Hepatocyte (in vitro differentiated cells): ENCODE measurements around the gene CARMIL1. TPM values are rescaled to one million over a fixed set of nuclear protein-coding genes. Genes with fewer than 3 reads are reported as not detected.

Experiments used
- DNase-seq: peaks from one replicate; pipeline ENCODE4 v3.0.0-alpha.2; 2016; ENCODE audit warnings: low spot score
- H2AFZ ChIP-seq: fragments of 200-600 bp; sonication (generic); 2 replicates; pipeline ENCODE4 v1.6.0; 2016; ENCODE audit warnings: antibody characterized with exemption, mild to moderate bottlenecking
- H3K27ac ChIP-seq: fragments of 200-600 bp; sonication (generic); 2 replicates; pipeline ENCODE4 v1.5.1; 2016; ENCODE audit warnings: mild to moderate bottlenecking
- H3K27me3 ChIP-seq: fragments of 200-600 bp; sonication (generic); 2 replicates; pipeline ENCODE4 v1.6.1; 2016
- H3K36me3 ChIP-seq: fragments of 200-600 bp; sonication (generic); replicated peaks from 2 replicates; pipeline ENCODE4 v1.5.1; 2016; ENCODE audit warnings: low read depth; ENCODE audit not compliant: insufficient read depth
- H3K4me1 ChIP-seq: fragments of 200-600 bp; sonication (generic); 2 replicates; pipeline ENCODE4 v1.5.1; 2016; ENCODE audit warnings: mild to moderate bottlenecking, moderate library complexity; ENCODE audit not compliant: insufficient read depth
- H3K4me2 ChIP-seq: fragments of 200-600 bp; sonication (generic); 2 replicates; pipeline ENCODE4 v1.6.0; 2016
- H3K4me3 ChIP-seq: fragments of 200-600 bp; sonication (generic); 2 replicates; pipeline ENCODE4 v1.5.1; 2016; ENCODE audit warnings: mild to moderate bottlenecking
- H3K79me2 ChIP-seq: fragments of 200-600 bp; sonication (generic); 2 replicates; pipeline ENCODE4 v1.6.0; 2017; ENCODE audit warnings: mild to moderate bottlenecking
- H3K9me2 ChIP-seq: fragments of 200-600 bp; sonication (generic); replicated peaks from 2 replicates; pipeline ENCODE4 v1.6.0; 2017; ENCODE audit warnings: mild to moderate bottlenecking; ENCODE audit not compliant: insufficient read depth
- H3K9me3 ChIP-seq: fragments of 200-600 bp; sonication (generic); 2 replicates; pipeline ENCODE4 v1.5.1; 2016; ENCODE audit warnings: low read depth, mild to moderate bottlenecking
- H4K20me1 ChIP-seq: fragments of 200-600 bp; sonication (generic); 2 replicates; pipeline ENCODE4 v1.6.0; 2016; ENCODE audit warnings: mild to moderate bottlenecking; ENCODE audit not compliant: insufficient read depth, poor library complexity, severe bottlenecking
- CTCF ChIP-seq: fragments of 200-600 bp; sonication (generic); IDR thresholded peaks from 2 replicates; pipeline ENCODE4 v1.5.1; 2016; ENCODE audit warnings: antibody characterized with exemption, mild to moderate bottlenecking; ENCODE audit not compliant: poor library complexity
- EZH2 ChIP-seq: fragments of 200-600 bp; sonication (generic); IDR thresholded peaks from 2 replicates; pipeline ENCODE4 v1.6.1; 2016; ENCODE audit warnings: antibody characterized with exemption, mild to moderate bottlenecking, borderline replicate concordance
- EZH2phosphoT487 ChIP-seq: fragments of 200-600 bp; sonication (generic); IDR thresholded peaks from one replicate; pipeline ENCODE4 v1.6.1; 2018; ENCODE audit warnings: antibody characterized with exemption, mild to moderate bottlenecking, low read depth, moderate library complexity; ENCODE audit not compliant: unreplicated experiment, severe bottlenecking
- WGBS: methylation state at CpG from one replicate; pipeline ENCODE4 v1.1.6; 2016; ENCODE audit warnings: low lambda C conversion rate; ENCODE audit errors: missing lambda C conversion rate; 5-methylcytosine and 5-hydroxymethylcytosine counted together
- polyA plus RNA-seq: library from polyadenylated mRNA; unstranded; fragments of >200 nt; fragmentation: Nextera tagmentation; extraction: Ambion mirVana; gene quantifications from 2 replicates; pipeline ENCODE4 v1.2.1, GENCODE V29; 2016
- total RNA-seq: library from RNA; depleted of rRNA; stranded (reverse); fragments of >200 nt; gene quantifications from 2 replicates; pipeline ENCODE4 v1.2.3, GENCODE V29; 2014

CARMIL1 gene
- total and polyA plus RNA-seq, 2 experiments from 2014 or later = 19.5 to 40.6 TPM

- 12% methylated on average over 1 of the region's 1 CpG for WGBS
- peaks cover 36% of the 10 kb centered on the region for H3K4me1 ChIP-seq
- H3K27ac ChIP-seq = peak overlapping the region; percentile 31
- no peaks in the 10 kb centered on the region for H3K27me3 ChIP-seq
- H4K20me1 ChIP-seq = peaks cover 8% of the 10 kb centered on the region
- no peak overlapping the region for H2AFZ ChIP-seq
- no peak overlapping the region for H3K4me3 ChIP-seq
- H3K9me3 ChIP-seq = no peaks in the 10 kb centered on the region
- H3K79me2 ChIP-seq = peaks cover 97% of the 10 kb centered on the region
- DNase-seq = no peak
- no peaks in the 10 kb centered on the region for H3K9me2 ChIP-seq
- no peak for TF ChIP-seq EZH2phosphoT487
- TF ChIP-seq EZH2 = no peak
- TF ChIP-seq CTCF = no peak
- peak overlapping the region; percentile 17 for H3K4me2 ChIP-seq
- no peaks in the 10 kb centered on the region for H3K36me3 ChIP-seq
These were observed 41.3 kb downstream of the CARMIL1 start for GRCh38 chr6:25320459-25320858.

GRCh38 chr6:25322692-25323091 is 43.5 kb downstream of the CARMIL1 start:
- H2AFZ ChIP-seq = no peak overlapping the region
- TF ChIP-seq CTCF (no peak), EZH2phosphoT487 (no peak), EZH2 (no peak)
- DNase-seq = no peak
- H3K79me2 ChIP-seq = peaks cover 97% of the 10 kb centered on the region
- no peaks in the 10 kb centered on the region for H3K27me3 ChIP-seq
- no peaks in the 10 kb centered on the region for H3K9me2 ChIP-seq
- no peak overlapping the region for H3K4me3 ChIP-seq
- WGBS = 84% methylated on average over 2 of the region's 2 CpGs
- H3K9me3 ChIP-seq = no peaks in the 10 kb centered on the region
- H4K20me1 ChIP-seq = peaks cover 5% of the 10 kb centered on the region
- H3K36me3 ChIP-seq = no peaks in the 10 kb centered on the region
- no peak overlapping the region for H3K27ac ChIP-seq
- H3K4me1 ChIP-seq = peaks cover 25% of the 10 kb centered on the region
- no peak overlapping the region for H3K4me2 ChIP-seq

- no peaks in the 10 kb centered on the region for H3K36me3 ChIP-seq
- H3K4me2 ChIP-seq = no peak overlapping the region
- TF ChIP-seq CTCF (no peak), EZH2 (no peak), EZH2phosphoT487 (no peak)
- 89% methylated on average over 1 of the region's 1 CpG for WGBS
- DNase-seq = no peak
- no peaks in the 10 kb centered on the region for H3K9me3 ChIP-seq
- peaks cover 26% of the 10 kb centered on the region for H3K4me1 ChIP-seq
- H2AFZ ChIP-seq = no peak overlapping the region
- no peaks in the 10 kb centered on the region for H3K9me2 ChIP-seq
- peaks cover 4% of the 10 kb centered on the region for H4K20me1 ChIP-seq
- no peak overlapping the region for H3K4me3 ChIP-seq
- peak overlapping the region; percentile 2 for H3K27ac ChIP-seq
- peaks cover 97% of the 10 kb centered on the region for H3K79me2 ChIP-seq
- H3K27me3 ChIP-seq = no peaks in the 10 kb centered on the region
These were observed 45.0 kb downstream of the CARMIL1 start for GRCh38 chr6:25324066-25324762.
